PFSK-1 (cell line): ENCODE data around the gene SYNGAP1.

Experiments
- FOXP2 ChIP-seq: optimal IDR thresholded peaks from 2 replicates; pipeline ENCODE3; 2011; ENCODE audit warnings: borderline replicate concordance, control low read depth, inconsistent platforms; ENCODE audit not compliant: insufficient read depth; ENCODE audit errors: extremely low read length, extremely low read depth
- POLR2AphosphoS5 ChIP-seq: IDR thresholded peaks from 2 replicates; pipeline ENCODE4 v1.6.1; 2012; ENCODE audit warnings: low read depth, mild to moderate bottlenecking, control low read depth, low read length, moderate library complexity
- SIN3A ChIP-seq: IDR thresholded peaks from 2 replicates; pipeline ENCODE4 v1.6.1; 2012; ENCODE audit warnings: mild to moderate bottlenecking, low read length, moderate library complexity, borderline replicate concordance; ENCODE audit not compliant: insufficient read depth
- TAF1 ChIP-seq: IDR thresholded peaks from 2 replicates; pipeline ENCODE4 v1.6.1; 2012; ENCODE audit warnings: low read length, control low read depth, borderline replicate concordance; ENCODE audit not compliant: insufficient read depth
- TF ChIP-seq, protein P1 (sequence below), 2 experiments: IDR thresholded peaks; 2 replicates each; pipeline versions ENCODE4 v1.6.1 to v1.8.0; 2011 to 2012; ENCODE audit warnings: low read depth in 2 of 2, low read length in 2 of 2, control low read depth in 1 of 2, inconsistent platforms in 1 of 2, mild to moderate bottlenecking in 1 of 2, moderate library complexity in 1 of 2; ENCODE audit not compliant: insufficient read depth in 1 of 2

The SYNGAP1 gene

DNA sequence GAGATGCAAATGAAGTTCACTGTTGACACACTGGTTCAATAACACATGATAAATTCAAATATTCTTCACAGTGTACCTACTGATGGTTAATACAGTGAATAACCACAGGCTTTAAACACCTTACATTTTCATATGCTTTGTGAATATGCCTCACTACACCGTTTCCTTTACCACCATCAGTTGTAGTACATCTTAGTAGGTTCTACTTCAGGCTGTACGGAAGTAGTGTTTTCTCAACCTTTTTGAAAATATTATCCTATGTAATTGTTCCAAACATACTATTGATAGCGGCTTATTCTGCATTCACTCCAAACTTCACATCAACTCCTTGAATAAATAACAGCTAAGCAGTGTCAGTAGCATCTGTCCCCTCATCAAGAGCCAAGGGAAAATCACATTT, 49.8 kb downstream of the SYNGAP1 start:
- TF ChIP-seq TAF1 (no peak), POLR2AphosphoS5 (no peak), SIN3A (no peak), FOXP2 (no peak)
- TF ChIP-seq, protein P1, sequence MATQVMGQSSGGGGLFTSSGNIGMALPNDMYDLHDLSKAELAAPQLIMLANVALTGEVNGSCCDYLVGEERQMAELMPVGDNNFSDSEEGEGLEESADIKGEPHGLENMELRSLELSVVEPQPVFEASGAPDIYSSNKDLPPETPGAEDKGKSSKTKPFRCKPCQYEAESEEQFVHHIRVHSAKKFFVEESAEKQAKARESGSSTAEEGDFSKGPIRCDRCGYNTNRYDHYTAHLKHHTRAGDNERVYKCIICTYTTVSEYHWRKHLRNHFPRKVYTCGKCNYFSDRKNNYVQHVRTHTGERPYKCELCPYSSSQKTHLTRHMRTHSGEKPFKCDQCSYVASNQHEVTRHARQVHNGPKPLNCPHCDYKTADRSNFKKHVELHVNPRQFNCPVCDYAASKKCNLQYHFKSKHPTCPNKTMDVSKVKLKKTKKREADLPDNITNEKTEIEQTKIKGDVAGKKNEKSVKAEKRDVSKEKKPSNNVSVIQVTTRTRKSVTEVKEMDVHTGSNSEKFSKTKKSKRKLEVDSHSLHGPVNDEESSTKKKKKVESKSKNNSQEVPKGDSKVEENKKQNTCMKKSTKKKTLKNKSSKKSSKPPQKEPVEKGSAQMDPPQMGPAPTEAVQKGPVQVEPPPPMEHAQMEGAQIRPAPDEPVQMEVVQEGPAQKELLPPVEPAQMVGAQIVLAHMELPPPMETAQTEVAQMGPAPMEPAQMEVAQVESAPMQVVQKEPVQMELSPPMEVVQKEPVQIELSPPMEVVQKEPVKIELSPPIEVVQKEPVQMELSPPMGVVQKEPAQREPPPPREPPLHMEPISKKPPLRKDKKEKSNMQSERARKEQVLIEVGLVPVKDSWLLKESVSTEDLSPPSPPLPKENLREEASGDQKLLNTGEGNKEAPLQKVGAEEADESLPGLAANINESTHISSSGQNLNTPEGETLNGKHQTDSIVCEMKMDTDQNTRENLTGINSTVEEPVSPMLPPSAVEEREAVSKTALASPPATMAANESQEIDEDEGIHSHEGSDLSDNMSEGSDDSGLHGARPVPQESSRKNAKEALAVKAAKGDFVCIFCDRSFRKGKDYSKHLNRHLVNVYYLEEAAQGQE (IDR thresholded peaks at IDR 0.05; ENCODE audit: insufficient read depth in 1 of 2, low read depth in 2 of 2, low read length in 2 of 2) = no peak

GRCh38 chr6:33477864-33478263, 58.0 kb downstream of the SYNGAP1 start:
- TF ChIP-seq, protein P1 (IDR thresholded peaks at IDR 0.05; ENCODE audit: insufficient read depth in 1 of 2, low read depth in 2 of 2, low read length in 2 of 2) = no peak
- TF ChIP-seq FOXP2 = no peak
- no peak for TF ChIP-seq TAF1
- TF ChIP-seq SIN3A = no peak
- TF ChIP-seq POLR2AphosphoS5 = no peak

- TF ChIP-seq FOXP2 (no peak), POLR2AphosphoS5 (no peak), SIN3A (no peak), TAF1 (no peak)
- TF ChIP-seq, protein P1 (IDR thresholded peaks at IDR 0.05; ENCODE audit: insufficient read depth in 1 of 2, low read depth in 2 of 2, low read length in 2 of 2) = no peak
Observed at GRCh38 chr6:33481192-33481591, 61.3 kb downstream of the SYNGAP1 start.

DNA sequence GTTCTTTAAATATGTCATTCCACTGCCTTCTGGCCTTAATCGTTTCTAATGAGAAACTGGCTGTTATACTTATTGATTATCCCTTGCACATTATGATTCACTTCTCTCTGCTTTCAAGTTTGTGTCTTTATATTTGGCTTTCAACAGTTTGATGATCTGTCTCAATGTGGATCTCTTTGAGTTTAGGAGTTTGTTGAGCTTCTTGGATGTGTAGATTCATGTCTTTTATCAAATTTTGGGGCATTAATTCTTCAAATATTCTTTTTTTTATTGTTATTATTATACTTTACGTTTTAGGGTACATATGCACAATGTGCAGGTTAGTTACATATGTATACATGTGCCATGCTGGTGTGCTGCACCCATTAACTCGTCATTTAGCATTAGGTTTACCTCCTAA, 63.8 kb downstream of the SYNGAP1 start:
- TF ChIP-seq FOXP2 (no peak), POLR2AphosphoS5 (no peak), SIN3A (no peak), TAF1 (no peak)
- TF ChIP-seq, protein P1 (IDR thresholded peaks at IDR 0.05; ENCODE audit: insufficient read depth in 1 of 2, low read depth in 2 of 2, low read length in 2 of 2) = no peak

GRCh38 chr6:33488339-33488738, 68.5 kb downstream of the SYNGAP1 start:
- no peak for TF ChIP-seq POLR2AphosphoS5
- TF ChIP-seq, protein P1 (IDR thresholded peaks at IDR 0.05; ENCODE audit: insufficient read depth in 1 of 2, low read depth in 2 of 2, low read length in 2 of 2) = no peak
- no peak for TF ChIP-seq TAF1
- TF ChIP-seq SIN3A = no peak
- no peak for TF ChIP-seq FOXP2
